Right atrium auricular region (tissue), 2 donors: ENCODE results near the gene RNF141. TPM values are rescaled to one million over a fixed set of nuclear protein-coding genes. Genes with fewer than 3 reads are reported as not detected.

Source experiments
- DNase-seq: peaks from one replicate; pipeline ENCODE4 v3.0.0-alpha.2; 2019; ENCODE audit warnings: low spot score
- H3K27ac ChIP-seq, 2 donors: fragments of 200-600 bp; sonication (generic); 1 replicate in 1 of 2; 2 replicates in 1 of 2; pipeline ENCODE4 v1.5.1; 2016 to 2019
- H3K27me3 ChIP-seq, 2 donors: fragments of 200-600 bp; sonication (generic); one replicate each; pipeline versions ENCODE4 v1.5.1 to v1.6.0; 2017 to 2019
- H3K36me3 ChIP-seq: fragments of 200-600 bp; sonication (generic); one replicate; pipeline ENCODE4 v1.5.1; 2016
- H3K4me1 ChIP-seq, 2 donors: fragments of 200-600 bp; sonication (generic); one replicate each; pipeline versions ENCODE4 v1.5.1 to v1.6.0; 2017 to 2019
- H3K4me3 ChIP-seq, 2 donors: fragments of 200-600 bp; sonication (generic); 1 replicate in 1 of 2; 2 replicates in 1 of 2; pipeline ENCODE4 v1.5.1; 2017 to 2019; ENCODE audit warnings: mild to moderate bottlenecking in 1 of 2, moderate library complexity in 1 of 2
- H3K9me3 ChIP-seq, 2 donors: fragments of 200-600 bp; sonication (generic); one replicate each; pipeline ENCODE4 v1.5.1; 2019
- total RNA-seq, 2 donors: library from RNA; depleted of rRNA; stranded (reverse); fragments of >200 nt; gene quantifications; one replicate each; pipeline ENCODE4 v1.1.0, GENCODE V29; 2016
- TF ChIP-seq, protein P1 (sequence below), 2 donors: fragments of 200-600 bp; sonication (generic); IDR thresholded peaks; one replicate each; pipeline ENCODE4 v1.5.1; 2019; ENCODE audit warnings: antibody characterized with exemption in 2 of 2

Gene RNF141
- total RNA-seq, 2 donors from 2014 or later: 22.9 to 29.8 TPM

DNA sequence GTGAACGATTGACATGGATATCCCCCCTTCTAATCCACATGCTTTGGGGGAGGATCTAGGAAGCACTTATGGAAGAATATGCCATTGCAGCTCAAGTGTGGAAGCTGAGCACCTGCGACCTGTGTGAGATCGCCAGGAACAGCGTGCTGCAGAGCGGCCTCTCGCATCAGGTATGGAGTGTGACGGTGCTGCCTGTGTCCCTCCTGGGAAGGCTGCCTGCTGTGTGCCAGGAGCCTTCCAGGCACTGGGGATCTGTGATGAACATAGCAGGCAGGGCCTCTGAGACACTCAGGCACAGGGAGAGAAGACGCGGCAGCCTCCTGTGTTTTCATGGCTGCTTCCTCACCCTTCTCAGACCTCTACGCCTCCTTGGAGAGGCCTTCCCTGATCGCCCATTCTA, 36.5 kb downstream of the RNF141 start:
- H3K36me3 ChIP-seq: no peaks in the 10 kb centered on the region
- H3K9me3 ChIP-seq: no peaks in the 10 kb centered on the region
- H3K4me3 ChIP-seq: no peak overlapping the region
- no peak overlapping the region for H3K27ac ChIP-seq
- H3K4me1 ChIP-seq: no peaks in the 10 kb centered on the region
- no peaks in the 10 kb centered on the region for H3K27me3 ChIP-seq
- DNase-seq: no peak
- TF ChIP-seq, protein P1, sequence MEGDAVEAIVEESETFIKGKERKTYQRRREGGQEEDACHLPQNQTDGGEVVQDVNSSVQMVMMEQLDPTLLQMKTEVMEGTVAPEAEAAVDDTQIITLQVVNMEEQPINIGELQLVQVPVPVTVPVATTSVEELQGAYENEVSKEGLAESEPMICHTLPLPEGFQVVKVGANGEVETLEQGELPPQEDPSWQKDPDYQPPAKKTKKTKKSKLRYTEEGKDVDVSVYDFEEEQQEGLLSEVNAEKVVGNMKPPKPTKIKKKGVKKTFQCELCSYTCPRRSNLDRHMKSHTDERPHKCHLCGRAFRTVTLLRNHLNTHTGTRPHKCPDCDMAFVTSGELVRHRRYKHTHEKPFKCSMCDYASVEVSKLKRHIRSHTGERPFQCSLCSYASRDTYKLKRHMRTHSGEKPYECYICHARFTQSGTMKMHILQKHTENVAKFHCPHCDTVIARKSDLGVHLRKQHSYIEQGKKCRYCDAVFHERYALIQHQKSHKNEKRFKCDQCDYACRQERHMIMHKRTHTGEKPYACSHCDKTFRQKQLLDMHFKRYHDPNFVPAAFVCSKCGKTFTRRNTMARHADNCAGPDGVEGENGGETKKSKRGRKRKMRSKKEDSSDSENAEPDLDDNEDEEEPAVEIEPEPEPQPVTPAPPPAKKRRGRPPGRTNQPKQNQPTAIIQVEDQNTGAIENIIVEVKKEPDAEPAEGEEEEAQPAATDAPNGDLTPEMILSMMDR (IDR thresholded peaks at IDR 0.05): no peak

DNA sequence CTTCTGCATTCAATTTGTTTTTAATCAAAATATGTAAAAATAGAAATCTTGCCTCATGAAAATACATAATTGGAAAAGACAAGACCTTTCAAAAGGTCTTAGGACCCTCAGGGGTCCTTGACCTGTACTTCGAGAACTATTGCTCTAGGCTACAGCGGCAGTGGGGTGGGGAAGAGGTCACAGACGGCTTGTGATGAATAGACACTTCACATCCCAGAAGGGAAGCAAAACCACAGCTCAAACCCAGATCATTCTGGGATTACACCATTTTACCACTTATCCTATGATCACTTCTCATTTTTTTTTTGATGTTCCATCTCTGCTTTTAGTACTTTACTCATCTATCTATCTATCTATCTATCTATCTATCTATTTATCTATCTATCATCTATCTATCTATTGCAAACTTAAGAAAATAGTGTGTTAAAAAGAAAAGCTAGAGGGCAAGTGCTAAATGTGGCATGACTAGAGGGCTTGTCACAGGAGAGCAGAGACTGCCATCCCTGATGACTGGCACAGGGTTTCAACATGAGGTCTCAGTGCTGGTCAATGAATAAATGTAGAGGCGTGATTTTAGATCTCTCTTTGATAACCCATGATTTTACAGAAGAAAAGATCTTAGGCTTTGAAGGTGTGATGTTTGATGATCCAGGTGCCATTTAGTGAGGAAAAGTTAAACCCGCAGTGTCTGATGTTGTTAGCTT, 37.1 kb downstream of the RNF141 start:
- TF ChIP-seq, protein P1 (IDR thresholded peaks at IDR 0.05): no peak
- H3K36me3 ChIP-seq: no peaks in the 10 kb centered on the region
- H3K27ac ChIP-seq: peak overlapping the region in 1 of 2 donors; percentile 40
- no peaks in the 10 kb centered on the region for H3K27me3 ChIP-seq
- no peaks in the 10 kb centered on the region for H3K9me3 ChIP-seq
- no peak overlapping the region for H3K4me3 ChIP-seq
- DNase-seq: peak; percentile 48
- H3K4me1 ChIP-seq: no peaks in the 10 kb centered on the region

DNA sequence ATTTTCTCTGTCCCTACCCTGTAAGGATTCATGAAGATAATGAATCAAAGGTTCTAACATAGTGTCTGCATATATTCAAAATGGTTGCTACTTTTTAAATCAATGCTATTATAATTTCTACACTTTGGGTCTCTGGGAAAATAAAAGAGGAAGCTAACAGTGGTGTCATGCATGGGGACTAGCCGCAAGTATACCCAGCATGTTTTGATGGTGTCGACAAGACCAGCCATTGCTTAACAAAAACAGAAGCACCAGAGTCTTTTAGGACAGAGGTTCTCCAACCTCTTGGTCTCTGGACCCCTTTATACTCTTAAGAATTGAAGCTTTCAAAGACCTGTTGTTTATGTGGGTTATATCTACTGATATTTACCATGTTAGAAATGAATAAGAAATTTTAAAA, 37.8 kb downstream of the RNF141 start:
- Histone ChIP-seq H3K27me3 (no peaks in the 10 kb centered on the region), H3K27ac (peak overlapping the region in 1 of 2 donors; percentile 40), H3K4me3 (no peak overlapping the region), H3K9me3 (no peaks in the 10 kb centered on the region), H3K36me3 (no peaks in the 10 kb centered on the region), H3K4me1 (no peaks in the 10 kb centered on the region)
- TF ChIP-seq, protein P1 (IDR thresholded peaks at IDR 0.05): no peak
- no peak for DNase-seq

DNA sequence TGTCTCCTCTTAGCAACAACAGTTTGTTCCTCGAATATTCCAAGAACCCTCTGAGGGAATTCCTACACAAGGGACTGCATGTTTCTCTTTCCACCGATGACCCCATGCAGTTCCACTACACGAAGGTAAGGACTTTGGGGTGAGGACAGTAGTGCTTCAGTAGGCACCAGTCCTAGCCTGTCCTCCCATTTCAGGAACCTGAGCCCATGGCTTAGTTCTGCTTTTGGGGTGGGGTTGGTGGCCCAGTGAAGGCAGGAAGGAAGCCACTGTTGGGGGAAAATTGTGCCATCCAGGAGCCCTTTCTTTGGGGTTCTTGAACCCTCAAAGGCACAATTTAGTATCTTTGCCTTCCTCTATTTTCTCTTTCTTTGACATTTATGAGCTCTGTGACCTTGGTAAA, 38.2 kb downstream of the RNF141 start:
- Histone ChIP-seq H3K27me3 (no peaks in the 10 kb centered on the region), H3K9me3 (no peaks in the 10 kb centered on the region), H3K4me1 (no peaks in the 10 kb centered on the region), H3K4me3 (no peak overlapping the region), H3K36me3 (no peaks in the 10 kb centered on the region), H3K27ac (no peak overlapping the region)
- DNase-seq: peak; percentile 56
- TF ChIP-seq, protein P1 (IDR thresholded peaks at IDR 0.05): no peak

DNA sequence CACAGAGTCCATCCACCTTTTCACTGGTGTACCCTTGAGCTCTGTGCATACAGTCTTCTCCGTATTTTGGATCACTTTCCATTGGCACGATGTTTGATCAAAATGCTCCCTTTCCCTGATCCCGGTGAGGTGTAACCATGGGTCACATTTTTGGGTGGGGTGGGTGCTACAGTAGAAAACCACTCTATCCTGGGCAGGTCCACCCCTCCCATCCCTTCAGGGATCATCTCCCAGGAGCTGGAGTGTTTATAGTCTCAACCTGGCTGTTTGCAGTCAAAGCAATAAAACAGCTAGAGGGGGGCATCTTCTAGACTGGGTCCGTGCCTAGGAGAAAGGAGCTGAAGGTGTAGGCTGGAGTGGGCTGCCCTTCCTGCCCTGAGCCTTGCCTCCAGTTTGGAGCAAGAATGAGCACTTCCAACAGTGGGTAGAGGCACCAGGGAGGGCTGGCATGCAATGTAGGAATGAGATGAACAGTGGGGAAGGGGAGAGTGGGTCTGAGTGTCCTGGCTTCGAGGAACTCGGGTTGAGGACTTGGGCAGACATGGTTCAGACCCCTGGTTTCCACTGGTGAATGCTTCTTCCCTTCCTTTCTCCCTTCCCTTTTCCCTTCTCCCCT, 38.8 kb downstream of the RNF141 start:
- Histone ChIP-seq H3K27ac (no peak overlapping the region), H3K9me3 (no peaks in the 10 kb centered on the region), H3K4me1 (no peaks in the 10 kb centered on the region), H3K36me3 (no peaks in the 10 kb centered on the region), H3K27me3 (no peaks in the 10 kb centered on the region), H3K4me3 (no peak overlapping the region)
- TF ChIP-seq, protein P1 (IDR thresholded peaks at IDR 0.05): no peak
- peak; percentile 38 for DNase-seq
